BE2C (cell line): ENCODE results near the gene DNAI1.

Experiments
- DNase-seq: peaks from one replicate; pipeline ENCODE4 v3.0.0-alpha.2; 2020
- H3K27me3 ChIP-seq: fragments of 250-450 bp; sonication (Bioruptor Pico); 2 replicates; pipeline ENCODE4 v1.5.1; 2020; ENCODE audit warnings: mild to moderate bottlenecking
- H3K36me3 ChIP-seq: fragments of 250-450 bp; sonication (Bioruptor Pico); 2 replicates; pipeline ENCODE4 v1.5.1; 2020; ENCODE audit warnings: mild to moderate bottlenecking
- H3K4me1 ChIP-seq: fragments of 250-450 bp; sonication (Bioruptor Pico); 2 replicates; pipeline ENCODE4 v1.5.1; 2020
- H3K4me3 ChIP-seq: 2 replicates; pipeline ENCODE4 v1.5.1; 2011; ENCODE audit warnings: low read depth, low read length
- H3K9me3 ChIP-seq: fragments of 250-450 bp; sonication (Bioruptor Pico); 2 replicates; pipeline ENCODE4 v1.5.1; 2020
- CTCF ChIP-seq: IDR thresholded peaks from 2 replicates; pipeline ENCODE4 v1.5.1; 2012; ENCODE audit warnings: mild to moderate bottlenecking, low read depth, low read length

Gene DNAI1

DNA sequence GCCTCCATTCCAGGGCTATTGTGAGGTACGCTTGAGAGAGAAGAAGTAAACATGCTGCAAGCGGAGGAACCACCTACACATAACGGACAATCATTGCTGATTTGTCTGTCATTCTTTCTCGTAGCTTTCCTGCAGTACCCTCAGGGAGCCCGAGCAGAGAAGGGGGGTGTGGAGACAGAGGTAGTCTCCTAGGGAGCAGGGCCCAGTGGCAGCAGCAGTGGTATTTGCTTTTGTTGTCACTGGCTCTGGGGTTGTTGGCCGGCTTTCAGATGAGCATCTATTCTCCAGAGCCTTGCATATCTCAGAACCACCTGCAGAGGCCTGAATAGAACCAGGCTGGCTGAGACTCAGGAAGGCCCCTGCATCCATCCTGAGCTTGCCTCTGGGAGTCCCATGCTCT, 44.3 kb downstream of the DNAI1 start:
- TF ChIP-seq CTCF, result no peak
- no peaks in the 10 kb centered on the region; the same call in 1 of the 2 replicates for H3K4me1 ChIP-seq
- no peaks in the 10 kb centered on the region for H3K36me3 ChIP-seq
- no peaks in the 10 kb centered on the region for H3K27me3 ChIP-seq
- H3K9me3 ChIP-seq, result no peaks in the 10 kb centered on the region
- no peak overlapping the region for H3K4me3 ChIP-seq
- DNase-seq, result no peak

- no peak for DNase-seq
- Histone ChIP-seq H3K36me3 (no peaks in the 10 kb centered on the region), H3K4me1 (no peaks in the 10 kb centered on the region; the same call in 1 of the 2 replicates), H3K27me3 (no peaks in the 10 kb centered on the region), H3K9me3 (no peaks in the 10 kb centered on the region), H3K4me3 (no peak overlapping the region)
- TF ChIP-seq CTCF, result no peak
Observed at GRCh38 chr9:34503406-34503805, 44.8 kb downstream of the DNAI1 start.

DNA sequence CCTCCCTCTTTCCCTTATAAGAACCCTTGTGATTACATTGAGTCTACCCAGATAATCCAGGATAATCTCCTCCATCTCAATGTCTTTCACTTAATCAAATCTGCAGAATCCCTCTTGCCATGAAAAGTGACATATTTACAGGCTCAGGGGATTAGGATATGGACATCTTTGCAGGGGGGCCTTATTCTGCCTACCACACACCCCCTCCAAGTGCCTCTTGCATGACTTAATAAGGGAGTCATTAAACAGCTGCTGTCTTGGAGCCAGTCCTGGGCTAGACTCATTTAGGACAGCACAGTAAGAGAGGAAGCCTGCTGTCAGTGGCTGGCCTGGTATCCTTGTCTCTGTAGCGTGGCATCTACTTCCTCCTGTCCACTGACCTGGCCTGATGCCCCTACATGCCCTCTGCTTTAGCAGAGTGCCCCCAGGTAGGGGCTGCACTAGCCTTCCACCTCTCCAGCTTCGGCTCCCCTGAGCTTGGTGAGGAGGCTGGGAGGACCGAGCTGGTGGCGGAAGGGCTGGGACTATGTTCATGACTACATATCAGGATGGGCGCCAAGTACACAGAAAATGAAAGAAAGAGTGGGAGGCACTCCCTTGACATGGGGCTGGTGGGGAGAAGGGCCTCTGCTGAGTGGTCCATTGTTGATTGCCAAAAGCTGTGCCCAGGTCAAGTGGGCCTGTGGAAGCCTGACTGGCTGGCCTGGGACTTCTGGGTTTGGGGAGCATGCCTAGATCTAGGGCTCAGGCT, 46.9 kb downstream of the DNAI1 start:
- no peak for DNase-seq
- H3K4me3 ChIP-seq, result no peak overlapping the region
- no peak for TF ChIP-seq CTCF
- no peaks in the 10 kb centered on the region for H3K27me3 ChIP-seq
- H3K9me3 ChIP-seq, result no peaks in the 10 kb centered on the region
- H3K4me1 ChIP-seq, result no peaks in the 10 kb centered on the region; the same call in 1 of the 2 replicates
- H3K36me3 ChIP-seq, result no peaks in the 10 kb centered on the region

- Histone ChIP-seq H3K9me3 (no peaks in the 10 kb centered on the region), H3K4me3 (no peak overlapping the region), H3K27me3 (no peaks in the 10 kb centered on the region), H3K4me1 (no peaks in the 10 kb centered on the region), H3K36me3 (no peaks in the 10 kb centered on the region)
- no peak for DNase-seq
- no peak for TF ChIP-seq CTCF
Observed at GRCh38 chr9:34506623-34507022, 48.0 kb downstream of the DNAI1 start.

DNA sequence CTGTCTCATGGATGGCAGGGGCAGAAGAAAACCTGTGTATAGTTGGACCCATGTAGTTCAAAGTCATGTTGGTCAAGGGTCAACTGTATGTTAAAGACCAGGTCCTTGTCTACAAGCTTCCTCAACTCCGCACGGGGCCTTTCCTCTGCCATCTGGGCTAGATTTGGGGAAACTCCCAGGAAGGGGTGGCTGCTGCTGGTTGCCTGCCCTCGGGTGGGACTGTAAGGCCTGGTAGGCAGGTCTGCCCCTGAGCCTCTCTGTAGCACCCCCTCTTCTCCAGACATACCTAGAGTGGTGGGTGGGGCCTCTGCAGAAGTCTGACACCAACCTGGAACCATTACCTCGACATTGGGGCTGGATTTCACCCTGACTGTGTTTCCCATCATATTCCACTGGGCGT, 49.0 kb downstream of the DNAI1 start:
- Histone ChIP-seq H3K36me3 (no peaks in the 10 kb centered on the region), H3K9me3 (no peaks in the 10 kb centered on the region), H3K4me3 (no peak overlapping the region), H3K27me3 (no peaks in the 10 kb centered on the region), H3K4me1 (no peaks in the 10 kb centered on the region)
- no peak for DNase-seq
- no peak for TF ChIP-seq CTCF

GRCh38 chr9:34507966-34508365, 49.4 kb downstream of the DNAI1 start:
- no peak for TF ChIP-seq CTCF
- DNase-seq, result no peak
- no peak overlapping the region for H3K4me3 ChIP-seq
- H3K27me3 ChIP-seq, result no peaks in the 10 kb centered on the region
- no peaks in the 10 kb centered on the region for H3K36me3 ChIP-seq
- peaks cover 2% of the 10 kb centered on the region for H3K4me1 ChIP-seq
- H3K9me3 ChIP-seq, result no peaks in the 10 kb centered on the region
